GM18511 (cell line): ENCODE measurements around the gene LRCH1.

ENCODE experiments used
- ATAC-seq: cut with Tn5 transposase; IDR thresholded peaks from one replicate; pipeline ENCODE4 v1.9.1; 2021; ENCODE audit warnings: mild to moderate bottlenecking, moderate library complexity; ENCODE audit not compliant: unreplicated experiment

Gene LRCH1

DNA sequence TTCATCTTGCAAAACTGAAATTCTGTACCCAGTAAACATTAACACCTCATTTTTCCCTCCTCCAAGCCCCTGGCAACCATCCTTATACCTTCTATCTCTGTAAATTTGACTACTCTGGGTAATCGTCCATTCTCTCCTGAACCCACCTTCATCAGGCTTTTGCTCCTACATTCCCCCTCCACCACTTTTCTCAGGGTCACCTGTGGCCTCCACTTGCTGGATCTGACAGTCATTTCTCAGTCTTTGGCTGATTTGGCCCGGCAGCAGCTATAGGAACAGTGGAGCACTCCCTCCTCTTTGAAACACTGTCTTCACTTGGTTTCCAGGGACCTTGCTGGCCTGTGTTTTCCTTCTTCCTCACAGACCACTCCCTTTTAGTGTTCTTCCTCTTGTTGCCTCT, 83.5 kb downstream of the LRCH1 start:
- no peak for ATAC-seq

DNA sequence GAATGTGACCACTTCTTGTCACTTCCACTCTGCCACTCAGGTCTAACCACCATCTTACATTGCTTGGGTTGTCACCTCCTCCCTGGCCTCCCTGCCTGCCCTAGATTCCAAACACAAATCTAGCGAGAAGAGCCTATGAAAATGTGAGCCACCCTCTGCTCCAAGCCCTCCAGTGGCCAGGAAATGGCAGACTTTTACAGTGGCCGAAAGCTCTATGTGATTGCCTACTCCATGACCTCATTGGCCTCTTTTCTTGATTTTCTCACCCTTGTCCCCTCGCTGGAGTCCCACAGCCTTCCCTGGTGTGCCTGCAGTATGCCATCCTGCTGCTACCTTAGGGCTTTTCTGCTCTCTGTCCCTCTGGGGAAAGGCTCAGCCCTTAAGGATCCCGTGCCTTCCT, 84.2 kb downstream of the LRCH1 start:
- ATAC-seq, result no peak

DNA sequence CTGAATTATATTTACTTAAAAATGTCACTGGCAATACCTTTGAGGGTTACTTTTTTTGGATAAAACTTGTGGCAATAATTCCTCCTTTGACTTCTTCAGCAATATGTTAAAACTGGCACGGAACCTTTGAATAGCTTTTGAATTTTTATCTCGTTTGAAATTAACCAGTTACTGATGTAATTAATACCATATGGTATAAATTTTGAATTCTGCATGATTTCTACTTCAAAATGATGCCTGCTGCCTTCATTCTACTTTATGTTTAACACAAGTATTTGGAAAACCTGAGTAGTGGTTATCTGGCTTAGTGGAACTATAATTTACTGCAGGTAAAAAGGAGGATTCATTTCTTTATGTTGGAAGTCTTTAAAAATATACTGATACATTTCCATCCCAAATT, 85.3 kb downstream of the LRCH1 start:
- no peak for ATAC-seq

DNA sequence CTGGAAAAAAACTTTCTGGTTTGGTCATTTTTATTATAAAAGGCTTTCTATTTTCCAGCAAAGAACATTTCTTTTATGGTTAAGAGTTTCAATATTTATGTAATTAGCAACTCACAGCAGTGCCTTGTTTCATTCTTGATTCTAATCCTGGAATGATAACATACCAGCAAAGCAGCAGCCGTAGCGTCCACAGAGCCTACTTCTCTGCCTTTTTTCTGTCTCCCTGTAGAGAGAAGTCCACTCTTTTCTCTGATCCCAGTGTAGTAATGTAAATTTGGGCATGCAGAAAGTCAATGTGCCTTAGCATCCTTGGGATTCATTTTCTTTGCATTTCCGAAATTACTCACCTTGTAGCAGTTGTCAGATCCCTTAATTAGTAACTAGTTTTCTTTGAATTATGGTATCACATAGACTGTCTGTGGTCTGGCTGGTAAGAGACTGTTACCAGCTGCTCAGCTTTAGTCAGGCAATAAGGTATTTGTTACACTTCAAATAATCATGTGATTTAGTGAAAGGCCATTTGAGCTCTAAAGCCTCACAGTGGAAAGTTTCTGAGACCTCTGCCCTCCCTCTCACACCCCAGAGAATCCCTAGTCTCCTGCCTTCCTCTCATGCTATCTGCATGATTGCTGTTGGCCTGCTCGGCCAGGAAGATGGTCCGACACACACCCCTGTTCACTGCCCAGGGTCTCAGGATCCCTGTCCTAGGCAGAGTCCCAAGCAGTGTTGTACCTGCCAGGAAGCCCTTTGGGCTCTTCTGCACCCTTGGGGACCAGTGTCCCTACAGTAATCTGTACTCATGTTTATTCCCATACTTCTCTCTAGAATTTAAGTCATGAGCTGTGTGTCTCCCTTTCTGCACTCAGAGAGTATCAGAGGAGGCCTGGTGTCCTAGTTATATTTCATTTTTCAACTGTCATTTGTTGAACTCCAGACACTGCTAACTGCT, 86.3 kb downstream of the LRCH1 start:
- ATAC-seq, result peak; percentile 93

DNA sequence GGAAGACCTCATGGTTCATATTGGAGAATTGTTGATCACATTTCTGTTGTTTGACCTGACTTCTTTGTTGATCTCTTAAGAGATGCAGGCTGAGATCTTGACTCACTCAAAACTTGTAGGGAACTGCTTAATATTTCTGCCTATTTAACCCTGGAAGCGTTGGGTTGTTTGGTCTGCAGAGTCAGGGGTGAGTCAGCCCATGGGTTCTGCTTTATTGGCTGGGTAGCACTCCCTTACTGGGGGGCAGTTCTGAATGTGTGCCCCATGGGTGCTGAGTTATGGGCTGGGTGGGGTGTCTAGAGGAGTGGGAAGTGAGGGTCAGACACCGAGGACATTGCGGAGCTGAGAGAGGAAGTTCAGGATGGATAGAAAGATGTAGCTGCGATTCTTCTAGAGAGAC, 87.9 kb downstream of the LRCH1 start:
- no peak for ATAC-seq

DNA sequence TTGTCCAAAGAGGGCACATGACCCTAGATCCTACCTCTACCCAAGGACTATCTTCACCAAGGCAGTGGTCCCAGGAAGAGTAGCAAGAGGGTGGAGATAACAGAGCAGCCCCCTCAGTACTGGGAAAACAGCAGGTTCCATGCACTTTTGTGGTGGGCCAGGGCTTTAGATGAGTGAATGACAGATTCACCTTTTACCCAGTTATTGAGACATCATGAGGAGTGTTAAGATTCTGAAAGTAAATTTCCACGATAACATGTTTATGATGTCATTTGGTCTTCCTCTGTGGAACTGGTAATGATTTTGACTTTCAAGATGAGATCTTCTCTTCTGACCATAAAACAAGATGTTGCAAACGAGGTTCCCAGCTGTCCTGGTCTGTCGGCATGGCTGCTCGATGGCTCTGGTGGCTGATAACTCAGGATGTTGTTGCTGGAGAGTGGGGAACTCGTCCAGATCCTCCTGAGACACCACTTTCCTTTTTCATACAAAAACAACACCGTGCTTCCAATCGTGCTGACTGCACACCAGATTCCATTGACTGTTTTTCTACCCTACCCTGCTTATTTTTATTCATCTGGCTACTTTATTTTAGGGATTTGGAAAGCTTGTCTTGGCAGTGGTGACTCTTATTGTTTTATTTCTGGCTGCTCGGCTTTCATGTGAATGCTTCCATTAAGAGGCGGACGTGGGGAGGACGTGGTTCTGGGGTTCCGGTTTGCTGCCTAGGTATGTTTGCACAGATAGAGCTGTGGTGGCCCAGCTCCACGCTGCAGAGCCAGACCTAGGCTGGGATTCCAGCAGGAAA, 88.5 kb downstream of the LRCH1 start:
- ATAC-seq, result no peak

DNA sequence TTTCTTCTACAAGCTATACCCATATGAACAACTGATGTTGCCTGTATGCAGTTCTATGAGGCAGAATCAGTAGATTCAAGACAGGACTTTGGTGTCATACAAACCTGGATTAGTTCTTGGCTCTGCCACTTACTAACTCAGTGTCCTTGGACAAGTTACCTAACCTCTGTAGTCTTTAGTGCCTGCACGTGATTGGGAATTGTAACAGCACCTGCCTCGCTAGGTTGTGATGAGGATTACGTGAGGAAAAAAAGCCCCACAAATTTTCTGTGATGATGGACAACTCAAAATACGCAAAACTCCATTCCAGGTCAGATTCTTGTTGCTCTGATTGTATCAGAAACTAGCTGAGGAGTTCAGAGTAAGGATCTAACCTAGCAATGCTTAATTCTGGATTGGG, 89.3 kb downstream of the LRCH1 start:
- ATAC-seq, result no peak

DNA sequence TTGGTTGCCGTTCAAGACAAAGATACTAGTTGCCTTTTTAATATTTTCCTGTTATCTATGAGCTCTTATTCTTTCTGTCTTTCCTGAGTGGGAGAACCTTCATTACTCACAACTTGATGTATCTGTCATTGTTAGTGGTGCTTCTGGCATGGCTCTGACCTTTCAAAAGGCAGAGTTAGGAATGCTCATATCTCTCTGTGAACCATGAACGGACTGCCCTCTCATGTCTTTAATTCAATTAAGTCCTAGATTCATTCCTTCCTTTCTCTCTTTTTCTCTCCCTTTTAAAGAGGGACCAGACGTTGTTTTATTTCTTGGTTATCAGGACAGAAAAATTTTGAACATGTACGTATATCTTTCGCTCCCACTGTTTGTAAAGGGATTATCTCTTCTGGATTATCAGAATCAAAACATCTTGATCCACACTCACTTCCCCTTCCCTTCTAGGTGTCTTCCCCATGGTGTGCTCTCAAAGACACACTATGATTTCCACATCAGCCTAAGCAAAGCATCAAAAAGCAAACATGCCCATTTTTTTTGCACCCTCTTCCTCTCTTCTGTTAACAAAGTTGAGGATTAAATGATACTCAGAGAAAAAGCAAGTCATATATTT, 90.3 kb downstream of the LRCH1 start:
- ATAC-seq, result no peak

DNA sequence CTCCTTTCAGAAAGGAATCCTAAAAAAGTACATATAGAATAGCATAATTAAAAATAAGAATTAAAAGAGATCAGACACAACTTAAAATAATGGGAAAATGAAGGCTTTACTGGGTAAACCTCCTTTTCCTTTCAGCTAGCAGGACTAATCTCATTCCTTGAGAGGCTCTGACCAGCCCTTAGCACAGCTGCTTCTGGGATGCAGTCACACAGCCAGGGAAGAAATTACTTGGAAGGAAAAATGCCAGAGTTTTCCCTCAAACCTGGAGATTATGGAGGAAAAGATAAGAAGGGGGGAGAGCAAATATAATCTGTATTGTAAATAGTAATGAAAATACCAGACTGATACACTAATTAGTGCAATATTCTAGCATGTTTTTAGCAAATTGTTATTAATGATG, 91.8 kb downstream of the LRCH1 start:
- ATAC-seq, result no peak

DNA sequence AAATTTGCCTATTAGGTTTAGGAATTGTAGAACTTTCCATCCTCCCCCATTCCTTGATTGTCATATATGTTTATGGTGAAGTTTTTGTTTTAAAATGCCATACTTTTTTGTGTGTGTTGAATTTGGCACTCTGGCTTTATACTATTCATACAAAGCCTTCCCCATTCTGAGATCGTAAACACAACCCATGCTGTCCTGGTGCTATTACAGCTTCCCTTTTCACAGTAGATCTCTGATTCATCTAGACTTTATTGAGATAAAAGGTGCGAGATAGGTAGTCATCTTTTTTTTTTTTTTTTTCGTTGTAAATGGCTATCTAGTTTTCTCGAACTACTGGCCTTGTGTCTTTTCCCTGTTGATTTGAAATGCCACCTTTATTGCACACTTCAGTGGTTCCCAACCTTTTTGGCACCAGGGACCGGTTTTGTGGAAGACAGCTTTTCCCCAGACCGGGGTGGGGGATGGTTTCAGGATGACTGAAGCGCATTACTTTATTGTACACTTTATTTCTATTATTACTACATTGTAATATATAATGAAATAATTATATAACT, 94.6 kb downstream of the LRCH1 start:
- ATAC-seq, result peak; percentile 56

DNA sequence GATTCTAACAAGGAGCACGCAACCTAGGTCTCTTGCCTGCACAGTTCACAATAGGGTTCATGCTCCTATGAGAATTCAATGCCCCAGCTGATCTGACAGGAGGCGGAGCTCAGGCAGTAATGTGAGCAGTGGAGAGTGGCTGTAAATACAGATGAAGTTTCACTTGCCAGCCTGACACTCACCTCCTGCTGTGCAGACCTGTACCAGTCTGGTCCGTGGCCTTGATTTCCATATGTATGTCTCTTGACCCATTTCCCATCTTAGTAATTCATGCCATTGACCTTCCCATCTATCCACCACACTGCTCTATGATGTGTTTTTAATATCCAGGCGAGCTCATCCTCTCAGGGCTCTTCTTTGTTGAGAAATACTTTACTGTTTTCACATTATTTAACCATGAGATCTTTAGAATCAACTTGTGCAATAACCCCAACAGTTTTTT, 95.2 kb downstream of the LRCH1 start:
- peak; percentile 88 for ATAC-seq

DNA sequence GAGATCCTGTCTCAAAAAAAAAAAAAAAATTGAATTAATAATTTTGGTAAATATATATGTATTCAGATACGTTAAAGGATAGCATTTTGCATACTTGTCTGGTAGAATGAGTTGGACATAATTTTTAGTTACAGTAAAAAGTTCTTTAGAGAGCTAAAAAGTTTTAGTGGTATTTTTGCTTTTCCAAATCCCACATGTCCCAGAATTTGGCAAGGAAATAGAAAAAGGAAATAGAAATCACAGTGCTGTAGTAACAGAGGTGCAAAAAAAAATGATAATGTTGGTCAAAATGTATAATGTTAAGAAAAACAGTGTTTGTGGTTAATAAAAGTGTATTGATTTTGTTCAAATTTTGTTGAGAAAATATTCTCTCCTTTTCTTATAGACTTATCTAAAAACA, 96.8 kb downstream of the LRCH1 start:
- no peak for ATAC-seq

DNA sequence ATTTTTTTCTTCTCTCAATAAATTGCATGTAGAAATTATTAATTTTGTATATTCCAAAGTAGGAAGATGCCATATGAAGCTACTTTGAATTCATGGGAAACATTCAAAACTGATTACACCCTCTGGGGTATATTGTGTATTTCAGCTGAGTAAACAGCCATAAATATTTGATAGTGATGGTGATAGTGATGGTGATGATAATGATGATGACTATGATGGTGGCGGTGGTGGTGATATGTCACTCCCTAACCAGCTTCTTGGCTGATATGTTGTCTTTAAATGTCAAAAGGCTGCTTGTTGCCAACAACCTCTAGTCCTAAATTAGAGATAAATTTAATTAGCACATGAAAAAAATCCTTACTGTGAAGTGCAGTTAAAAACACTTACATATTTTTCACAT, 102.0 kb downstream of the LRCH1 start:
- no peak for ATAC-seq

DNA sequence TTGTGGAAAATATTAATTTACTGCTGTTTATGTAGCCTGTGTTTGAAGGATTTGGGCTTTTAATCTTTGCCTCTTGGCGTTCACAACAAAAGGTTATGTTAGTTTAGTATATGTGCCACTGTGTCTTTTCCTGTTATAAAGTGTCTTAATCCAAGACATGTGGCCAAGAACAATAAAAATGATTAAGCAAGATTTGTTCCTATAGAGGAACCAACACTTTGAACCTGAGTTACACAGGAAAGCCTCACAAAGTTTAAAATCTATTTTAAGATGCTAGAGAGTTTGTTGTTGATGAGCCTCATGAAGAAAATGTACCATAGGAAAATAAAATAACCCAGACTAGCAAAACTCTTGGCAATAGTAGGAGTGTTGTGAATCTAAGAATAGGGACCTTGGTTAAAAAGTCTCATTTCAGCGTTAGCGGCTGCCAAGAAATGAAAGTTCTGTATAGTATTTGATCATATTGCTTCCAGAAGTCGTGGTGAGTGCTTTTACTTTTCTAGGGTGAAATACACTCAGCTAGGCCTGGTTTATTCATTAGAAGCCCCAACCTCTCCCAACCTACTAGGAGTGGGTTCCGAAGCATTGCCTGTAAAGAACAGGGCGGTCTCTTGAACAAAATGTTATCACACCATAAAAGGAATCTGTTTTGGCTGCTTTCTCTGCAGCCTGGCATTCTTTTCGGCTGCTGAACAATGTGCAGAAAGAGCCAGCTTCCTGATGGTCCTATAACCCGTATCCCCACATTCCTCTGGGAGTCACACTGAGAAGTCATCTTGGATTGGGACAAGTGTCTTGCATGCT, 102.6 kb downstream of the LRCH1 start:
- no peak for ATAC-seq

DNA sequence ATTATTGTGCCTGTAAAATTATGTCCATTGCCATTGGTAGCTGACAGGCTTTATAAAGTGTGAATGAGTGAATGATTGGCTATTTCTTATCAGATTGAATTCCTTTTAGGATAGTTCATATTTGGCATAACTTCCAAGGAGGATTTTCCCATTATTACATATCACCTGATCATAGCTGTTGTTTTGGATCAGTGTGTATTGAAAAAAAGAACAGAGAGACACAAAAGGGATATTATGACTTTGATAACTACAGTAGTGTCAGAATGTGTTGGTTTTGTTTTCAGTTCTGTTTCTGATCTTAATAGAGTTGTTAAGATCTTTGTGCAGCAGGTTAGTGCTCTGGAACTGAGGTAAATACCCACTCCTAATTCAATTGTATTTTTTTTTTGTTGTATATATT, 103.8 kb downstream of the LRCH1 start:
- ATAC-seq, result peak; percentile 88

DNA sequence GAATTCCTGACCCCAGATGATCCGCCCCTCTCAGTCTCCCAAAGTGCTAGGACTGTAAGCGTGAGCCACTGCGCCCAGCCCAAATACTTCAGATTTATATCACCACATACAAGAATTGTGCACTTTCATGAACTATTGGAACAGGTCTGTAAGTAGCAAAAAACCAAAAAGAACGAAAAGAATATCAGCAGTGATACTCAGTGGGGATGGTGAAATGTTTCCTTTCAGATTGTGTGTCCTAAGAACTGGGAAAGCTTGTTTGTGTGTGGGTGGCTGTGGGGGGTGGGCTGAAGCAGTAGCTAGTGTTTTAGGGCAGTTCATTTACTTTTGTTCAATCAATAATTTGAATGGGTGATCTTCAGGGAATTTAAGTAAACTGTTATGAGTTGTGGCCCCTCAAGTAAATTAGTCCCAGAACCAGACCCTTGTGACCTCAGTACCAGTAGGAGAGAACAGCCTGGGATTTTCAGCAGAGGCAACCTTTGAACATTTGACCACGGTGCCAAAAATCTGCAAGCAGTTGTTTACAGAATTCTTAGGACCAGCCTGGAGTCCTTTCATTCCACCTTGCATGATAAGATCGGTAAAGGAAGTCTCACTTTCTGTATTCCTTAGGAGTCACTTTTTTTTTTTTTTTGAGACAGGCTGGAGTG, 106.6 kb downstream of the LRCH1 start:
- no peak for ATAC-seq

DNA sequence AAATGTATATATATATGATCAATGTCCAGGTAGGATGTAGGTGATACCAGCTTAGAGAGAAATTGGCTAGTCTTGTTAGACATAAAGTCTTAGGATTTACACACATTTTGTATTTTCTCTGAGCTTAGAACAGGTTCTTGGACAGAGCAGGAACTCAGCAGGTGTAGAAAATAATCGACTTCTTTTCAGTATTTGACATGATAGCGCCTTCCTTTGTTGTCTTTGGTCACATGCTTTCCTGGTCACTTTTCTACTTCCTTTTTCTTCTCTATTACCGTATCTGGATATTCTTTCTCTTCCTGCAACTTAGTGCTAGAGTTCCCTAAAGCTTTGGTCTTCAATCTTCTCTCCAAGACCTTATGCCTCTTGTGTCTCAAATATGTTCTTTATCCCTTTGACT, 107.4 kb downstream of the LRCH1 start:
- ATAC-seq, result no peak

DNA sequence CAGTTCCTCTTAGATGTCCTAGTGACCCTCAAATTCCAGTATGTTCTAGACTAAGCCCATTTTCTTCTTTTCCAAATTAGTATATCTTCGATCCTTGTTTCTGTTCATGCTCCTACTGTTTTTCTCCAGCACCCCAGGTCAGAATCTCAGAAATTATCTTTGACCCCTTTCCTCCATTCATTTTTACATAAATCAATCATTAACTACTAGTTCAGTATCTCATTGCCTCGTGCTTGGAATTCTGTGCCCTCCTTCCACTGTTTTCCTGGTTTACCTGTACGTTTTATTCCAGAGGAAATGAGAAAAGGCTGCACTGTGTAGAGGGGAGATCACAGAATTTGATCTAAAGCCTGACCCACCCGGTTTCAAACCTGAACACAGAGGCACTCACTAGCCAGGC, 107.9 kb downstream of the LRCH1 start:
- ATAC-seq, result no peak

DNA sequence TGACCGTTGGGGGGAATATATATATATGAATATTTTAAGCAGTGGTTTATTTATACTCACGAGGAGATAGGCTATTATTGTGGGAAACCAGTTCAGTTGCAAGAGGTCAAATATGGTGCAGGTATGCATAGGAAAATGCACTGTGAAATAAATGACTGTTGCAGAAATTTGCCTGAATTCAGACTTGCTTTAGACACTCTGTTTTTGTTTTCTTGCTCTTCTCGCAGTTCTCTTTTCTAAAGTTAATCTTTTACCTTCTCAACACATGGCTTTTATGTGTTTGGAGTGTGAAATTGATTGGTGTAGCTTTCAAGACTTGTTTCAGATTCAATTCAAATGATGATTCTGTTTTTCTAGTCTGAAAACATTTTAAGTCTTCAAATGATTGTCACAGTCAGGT, 109.7 kb downstream of the LRCH1 start:
- ATAC-seq, result peak; percentile 76
